ENCODE data around the gene COCH.
"Not testable (repeated sequence)": the region's sequence is repeated elsewhere in the genome, so short reads cannot be mapped to it uniquely, and the experiment has no call there.

The COCH gene

GRCh38 chr14:30915596-30915995 is 41.2 kb downstream of the COCH start:
- H3K27ac Mint-ChIP-seq, result no peak overlapping the region
- no peaks in the 10 kb centered on the region for H3K9me3 Mint-ChIP-seq
- H3K27me3 Mint-ChIP-seq (ENCODE audit: low read depth, poor library complexity), result no peaks in the 10 kb centered on the region
- H3K4me3 Mint-ChIP-seq, result no peak overlapping the region
- no peak for DNase-seq
- no peak for TF ChIP-seq CTCF (IDR thresholded peaks at IDR 0.05)
- H3K4me1 Mint-ChIP-seq, result no peaks in the 10 kb centered on the region
- H3K36me3 Mint-ChIP-seq (ENCODE audit: low read depth), result peaks cover 35% of the 10 kb centered on the region

GRCh38 chr14:30921305-30921704 is 46.9 kb downstream of the COCH start:
- no peak for TF ChIP-seq CTCF (IDR thresholded peaks at IDR 0.05)
- Mint-ChIP-seq H3K27ac (no peak overlapping the region), H3K4me1 (no peaks in the 10 kb centered on the region), H3K9me3 (no peaks in the 10 kb centered on the region), H3K27me3 (ENCODE audit: low read depth, poor library complexity) (no peaks in the 10 kb centered on the region), H3K36me3 (ENCODE audit: low read depth) (peaks cover 39% of the 10 kb centered on the region), H3K4me3 (no peak overlapping the region)
- DNase-seq, result no peak

- no peaks in the 10 kb centered on the region for H3K4me1 Mint-ChIP-seq
- H3K27me3 Mint-ChIP-seq (ENCODE audit: low read depth, poor library complexity), result no peaks in the 10 kb centered on the region
- no peak for TF ChIP-seq CTCF (IDR thresholded peaks at IDR 0.05)
- H3K27ac Mint-ChIP-seq, result no peak overlapping the region
- no peak overlapping the region for H3K4me3 Mint-ChIP-seq
- peaks cover 36% of the 10 kb centered on the region for H3K36me3 Mint-ChIP-seq (ENCODE audit: low read depth)
- no peaks in the 10 kb centered on the region for H3K9me3 Mint-ChIP-seq
- no peak for DNase-seq
These were observed 47.4 kb downstream of the COCH start for GRCh38 chr14:30921788-30922187.

GRCh38 chr14:30925254-30925653 is 50.9 kb downstream of the COCH start:
- H3K4me3 Mint-ChIP-seq, result no peak overlapping the region
- peaks cover 20% of the 10 kb centered on the region for H3K36me3 Mint-ChIP-seq (ENCODE audit: low read depth)
- H3K27me3 Mint-ChIP-seq (ENCODE audit: low read depth, poor library complexity), result no peaks in the 10 kb centered on the region
- no peaks in the 10 kb centered on the region for H3K4me1 Mint-ChIP-seq
- DNase-seq, result no peak
- no peak for TF ChIP-seq CTCF (IDR thresholded peaks at IDR 0.05)
- H3K9me3 Mint-ChIP-seq, result no peaks in the 10 kb centered on the region
- H3K27ac Mint-ChIP-seq, result no peak overlapping the region

- no peak overlapping the region for H3K4me3 Mint-ChIP-seq
- no peak for TF ChIP-seq CTCF (IDR thresholded peaks at IDR 0.05)
- H3K4me1 Mint-ChIP-seq, result no peaks in the 10 kb centered on the region
- H3K27me3 Mint-ChIP-seq (ENCODE audit: low read depth, poor library complexity), result no peaks in the 10 kb centered on the region
- no peak overlapping the region for H3K27ac Mint-ChIP-seq
- peaks cover 6% of the 10 kb centered on the region for H3K36me3 Mint-ChIP-seq (ENCODE audit: low read depth)
- H3K9me3 Mint-ChIP-seq, result no peaks in the 10 kb centered on the region
- no peak for DNase-seq
These were observed 54.1 kb downstream of the COCH start for GRCh38 chr14:30928462-30928861.

GRCh38 chr14:30933937-30934336 is 59.6 kb downstream of the COCH start:
- not testable (repeated sequence) for H3K4me3 Mint-ChIP-seq; H3K27me3 Mint-ChIP-seq (ENCODE audit: low read depth, poor library complexity); H3K9me3 Mint-ChIP-seq; DNase-seq; H3K4me1 Mint-ChIP-seq; H3K27ac Mint-ChIP-seq
- H3K36me3 Mint-ChIP-seq (ENCODE audit: low read depth), result peaks cover 35% of the 10 kb centered on the region

All from nephron progenitor cell (in vitro differentiated cells).